SH-SY5Y (cell line): ENCODE measurements around the gene PLEKHB1.

Experiments
- GATA2 ChIP-seq: IDR thresholded peaks from 2 replicates; pipeline ENCODE4 v1.6.1; 2011; ENCODE audit warnings: mild to moderate bottlenecking, low read depth, low read length
- GATA3 ChIP-seq: IDR thresholded peaks from 2 replicates; pipeline ENCODE4 v1.6.1; 2011; ENCODE audit warnings: low read depth, mild to moderate bottlenecking, low read length, moderate library complexity

The PLEKHB1 gene

DNA sequence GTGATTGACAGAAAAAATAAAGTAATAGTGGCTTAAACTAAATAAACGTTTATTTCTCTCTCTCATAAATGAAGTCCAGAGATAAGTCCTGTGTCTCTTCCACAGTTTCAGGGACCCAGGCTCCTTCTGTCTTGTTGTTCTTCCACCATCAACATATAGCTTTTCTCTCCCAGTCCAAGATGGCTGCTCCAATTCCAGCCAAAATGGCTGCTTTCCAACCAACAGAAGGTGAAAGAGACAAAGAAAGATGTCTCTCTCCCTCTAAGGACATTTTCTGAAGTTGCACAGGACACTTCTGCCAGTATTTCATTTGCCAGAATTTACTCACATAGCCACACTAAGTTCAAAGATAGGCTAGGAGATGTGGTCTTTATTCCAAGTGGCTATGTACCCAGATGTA, 9.4 kb upstream of the PLEKHB1 start:
- no peak for TF ChIP-seq GATA2

- TF ChIP-seq GATA3 (no peak), GATA2 (no peak)
These were observed 5.8 kb upstream of the PLEKHB1 start for GRCh38 chr11:73640592-73640991.

DNA sequence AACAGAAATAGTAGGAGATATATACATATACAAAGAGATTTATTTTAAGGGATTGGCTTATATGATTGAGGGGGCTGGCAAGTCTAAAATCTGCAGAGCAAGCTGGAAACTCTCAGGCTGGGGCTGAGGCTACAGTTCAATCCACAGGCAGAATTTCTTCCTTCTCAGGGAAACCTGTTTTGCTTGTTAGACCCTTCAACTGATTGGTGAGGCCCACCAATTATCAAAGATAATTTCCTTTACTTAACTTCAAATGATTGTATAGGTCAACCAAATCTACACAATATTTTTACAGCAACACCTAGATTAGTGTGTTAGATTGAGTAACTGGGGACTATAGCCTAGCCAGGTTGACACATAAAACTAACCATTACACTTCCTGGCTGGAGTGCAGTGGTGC, 4.7 kb upstream of the PLEKHB1 start:
- TF ChIP-seq GATA2, result no peak
- no peak for TF ChIP-seq GATA3

GRCh38 chr11:73645121-73645969, 1.0 kb upstream of the PLEKHB1 start:
- TF ChIP-seq GATA2 (no peak), GATA3 (no peak)

GRCh38 chr11:73647459-73648100, 1.2 kb downstream of the PLEKHB1 start:
- TF ChIP-seq GATA3 (no peak), GATA2 (no peak)

DNA sequence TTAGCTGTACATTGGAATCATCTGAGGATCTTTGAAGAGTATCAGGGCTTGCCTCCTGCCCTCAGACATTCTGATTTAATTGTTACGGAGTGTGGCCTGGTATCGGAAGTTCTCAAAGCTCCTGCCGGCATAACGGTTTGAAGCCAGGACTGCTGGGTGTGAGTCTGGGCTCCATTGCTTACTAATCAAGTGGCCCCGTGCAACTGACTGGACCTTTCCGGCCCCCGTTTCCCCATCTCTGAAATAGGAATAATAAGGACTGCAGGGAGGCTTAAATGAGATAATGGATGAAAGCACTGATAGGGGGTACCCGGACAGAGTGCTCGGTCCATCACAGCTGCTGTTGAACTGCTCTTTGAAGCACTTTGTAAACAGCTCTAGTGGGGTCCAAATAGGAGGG, 1.7 kb downstream of the PLEKHB1 start:
- TF ChIP-seq GATA3, result no peak
- no peak for TF ChIP-seq GATA2

- TF ChIP-seq GATA3 (no peak), GATA2 (no peak)
These were observed 2.2 kb downstream of the PLEKHB1 start for GRCh38 chr11:73648571-73649046.

DNA sequence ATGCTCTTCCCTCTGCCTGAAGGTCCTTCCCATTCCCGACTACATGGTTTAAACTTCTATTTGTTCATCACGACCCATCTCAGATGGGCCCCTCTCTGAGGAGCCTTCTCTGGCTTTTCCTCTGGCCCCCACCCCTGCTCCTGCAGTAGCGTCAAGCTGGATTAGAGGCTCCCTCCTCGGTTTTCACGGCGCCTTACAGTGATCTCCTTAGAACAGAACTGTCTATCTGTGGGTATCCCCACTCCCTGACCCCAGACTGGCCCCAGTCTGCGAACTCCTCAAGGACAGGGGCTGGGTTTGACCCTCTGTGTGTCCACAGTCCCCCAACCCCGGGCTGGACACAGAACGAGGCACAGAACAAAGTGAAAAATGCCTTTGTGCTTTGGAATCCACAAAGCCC, 2.8 kb downstream of the PLEKHB1 start:
- TF ChIP-seq GATA3, result no peak
- TF ChIP-seq GATA2, result no peak

- no peak for TF ChIP-seq GATA3
- no peak for TF ChIP-seq GATA2
These were observed 4.0 kb downstream of the PLEKHB1 start for GRCh38 chr11:73650400-73650799.

DNA sequence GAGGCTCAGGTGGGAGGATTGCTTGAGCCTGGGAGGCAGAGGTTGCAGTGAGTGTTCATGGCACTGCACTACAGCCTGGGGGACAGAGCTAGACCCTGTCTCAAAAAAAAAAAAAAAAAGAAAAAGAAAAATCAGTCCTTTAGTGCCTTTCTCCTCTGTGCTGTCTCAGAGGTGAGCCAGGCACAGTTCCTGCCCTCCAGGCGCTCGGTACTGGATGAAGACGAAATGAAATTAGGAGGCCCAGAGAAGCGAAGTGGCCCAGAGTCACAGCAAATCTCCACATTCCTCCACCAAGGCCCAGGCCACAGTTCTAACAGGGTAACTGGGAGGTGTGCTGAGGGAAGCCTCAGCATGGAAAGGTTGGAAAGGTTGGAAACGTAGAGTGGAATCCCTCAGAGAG, 4.9 kb downstream of the PLEKHB1 start:
- no peak for TF ChIP-seq GATA2
- TF ChIP-seq GATA3, result no peak

DNA sequence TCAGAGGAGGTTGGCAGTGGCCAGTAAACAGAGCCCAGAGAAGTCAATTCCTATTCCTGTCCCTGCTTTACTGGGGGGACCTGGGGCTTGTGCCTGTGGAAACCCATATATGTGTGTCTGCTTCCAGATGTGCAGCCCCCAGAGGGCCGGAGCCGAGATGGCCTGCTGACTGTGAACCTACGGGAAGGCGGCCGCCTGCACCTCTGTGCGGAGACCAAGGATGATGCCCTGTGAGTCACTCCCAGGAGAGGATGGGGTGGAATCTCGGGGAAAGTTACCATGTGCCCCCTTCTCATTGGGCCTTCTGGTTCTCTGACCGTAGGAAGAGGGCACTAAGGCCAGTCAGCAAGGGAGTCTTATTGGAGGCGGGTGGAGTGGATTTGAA, 5.3 kb downstream of the PLEKHB1 start:
- no peak for TF ChIP-seq GATA2
- no peak for TF ChIP-seq GATA3

DNA sequence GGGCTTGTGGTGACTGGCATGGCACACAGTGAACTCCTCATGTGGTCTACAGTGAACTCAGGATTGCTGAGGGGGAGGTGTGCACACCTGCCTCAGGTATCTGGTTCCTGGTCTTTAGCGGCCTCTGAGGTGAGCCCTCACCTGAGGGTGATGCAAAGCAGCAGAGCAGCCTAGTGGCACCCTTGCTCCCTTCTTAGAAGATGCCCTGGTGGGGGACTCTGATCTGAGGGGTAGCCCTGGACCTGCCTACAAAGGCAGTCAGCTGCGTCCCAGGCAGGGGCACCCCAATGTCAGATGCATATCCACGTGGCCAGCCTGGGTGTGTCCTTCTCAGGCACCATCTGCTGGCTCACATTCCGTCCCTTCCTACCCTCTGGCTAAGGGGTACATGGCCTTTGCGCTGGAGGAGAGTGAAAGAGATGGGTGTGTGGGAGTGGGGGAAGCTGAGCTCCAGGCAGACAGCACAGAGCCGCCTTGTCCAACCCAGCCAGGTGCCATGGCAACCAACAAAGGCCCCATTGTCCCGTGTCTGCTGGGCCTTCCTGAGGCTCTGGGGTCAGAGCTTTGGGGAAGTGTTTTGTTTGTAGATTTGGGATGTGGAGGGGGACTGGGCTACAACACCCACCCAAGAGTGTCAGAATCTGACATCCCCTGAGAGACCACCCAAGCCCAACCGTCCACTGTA, 5.8 kb downstream of the PLEKHB1 start:
- TF ChIP-seq GATA2 (no peak), GATA3 (no peak)

GRCh38 chr11:73652856-73653559, 6.6 kb downstream of the PLEKHB1 start:
- TF ChIP-seq GATA2, result no peak
- no peak for TF ChIP-seq GATA3

- no peak for TF ChIP-seq GATA3
- no peak for TF ChIP-seq GATA2
These were observed 7.6 kb downstream of the PLEKHB1 start for GRCh38 chr11:73653996-73654395.
